WTC11 (cell line): Measurements from ENCODE around the gene GPC5. TPM values are rescaled to one million over a fixed set of nuclear protein-coding genes. Genes with fewer than 3 reads are reported as not detected.

Experiments
- ATAC-seq: fragments of 200-7000 bp; cut with Tn5 transposase; 2 replicates; pipeline ENCODE4 v1.10.0; 2021; ENCODE audit warnings: mild to moderate bottlenecking, moderate library complexity
- CTCF ChIA-PET: fragments of 300-600 bp; sonication (Branson Sonifier 250); formaldehyde crosslinking; loops from one replicate; lab custom pipeline; 2021; ENCODE audit warnings: antibody characterized with exemption; lab: Charles Lee
- POLR2A ChIA-PET: fragments of 350-600 bp; sonication (Branson Sonifier 250); formaldehyde crosslinking; loops from one replicate; lab custom pipeline; 2021; ENCODE audit warnings: antibody characterized with exemption; lab: Charles Lee
- DNase-seq: peaks from one replicate; pipeline ENCODE4 v3.0.0; 2021; ENCODE audit warnings: low spot score
- H3K27ac Mint-ChIP-seq: 2 replicates; pipeline ENCODE4 v1.8.0; 2021; ENCODE audit warnings: mixed read lengths
- H3K27me3 Mint-ChIP-seq: 2 replicates; pipeline ENCODE4 v1.8.0; 2021; ENCODE audit warnings: low read depth, mild to moderate bottlenecking, moderate library complexity, mixed read lengths
- H3K36me3 Mint-ChIP-seq: 2 replicates; pipeline ENCODE4 v1.8.0; 2021; ENCODE audit warnings: mixed read lengths
- H3K4me1 Mint-ChIP-seq: 2 replicates; pipeline ENCODE4 v1.8.0; 2022; ENCODE audit warnings: mixed read lengths
- H3K4me3 Mint-ChIP-seq: 2 replicates; pipeline ENCODE4 v1.8.0; 2021; ENCODE audit warnings: mild to moderate bottlenecking, moderate library complexity, mixed read lengths
- H3K9me3 Mint-ChIP-seq: 2 replicates; pipeline ENCODE4 v1.8.0; 2021; ENCODE audit warnings: mixed read lengths
- ATF1 ChIP-seq: sonication (generic); formaldehyde crosslinking; IDR thresholded peaks from 2 replicates; pipeline ENCODE4 v1.8.1; 2023; ENCODE audit warnings: mild to moderate bottlenecking, moderate library complexity, missing genetic modification reagents
- FOXJ3 ChIP-seq: sonication (generic); formaldehyde crosslinking; IDR thresholded peaks from 2 replicates; pipeline ENCODE4 v1.9.0; 2021; ENCODE audit warnings: missing genetic modification reagents, mild to moderate bottlenecking, borderline replicate concordance
- FOXK1 ChIP-seq: sonication (generic); formaldehyde crosslinking; IDR thresholded peaks from 2 replicates; pipeline ENCODE4 v1.8.0; 2022; ENCODE audit warnings: mild to moderate bottlenecking, moderate library complexity, missing genetic modification reagents
- GABPB1 ChIP-seq: sonication (generic); formaldehyde crosslinking; IDR thresholded peaks from 2 replicates; pipeline ENCODE4 v1.8.1; 2023; ENCODE audit warnings: mild to moderate bottlenecking, missing genetic modification reagents
- NFE2L1 ChIP-seq: sonication (generic); formaldehyde crosslinking; IDR thresholded peaks from 2 replicates; pipeline ENCODE4 v1.8.1; 2023; ENCODE audit warnings: missing genetic modification reagents
- NR2C2 ChIP-seq: sonication (generic); formaldehyde crosslinking; IDR thresholded peaks from 2 replicates; pipeline ENCODE4 v1.8.0; 2022; ENCODE audit warnings: mild to moderate bottlenecking, missing genetic modification reagents
- PRRX2 ChIP-seq: fragments of 250-450 bp; sonication (Bioruptor Pico); IDR thresholded peaks from 2 replicates; pipeline ENCODE4 v1.8.0; 2021; ENCODE audit warnings: mild to moderate bottlenecking
- SMAD3 ChIP-seq: sonication (generic); formaldehyde crosslinking; IDR thresholded peaks from 2 replicates; pipeline ENCODE4 v1.8.0; 2022; ENCODE audit warnings: missing genetic modification reagents, mild to moderate bottlenecking, borderline replicate concordance
- SMAD4 ChIP-seq: sonication (generic); formaldehyde crosslinking; IDR thresholded peaks from 2 replicates; pipeline ENCODE4 v1.8.0; 2022; ENCODE audit warnings: mild to moderate bottlenecking, missing genetic modification reagents
- TEAD4 ChIP-seq: sonication (generic); formaldehyde crosslinking; IDR thresholded peaks from 2 replicates; pipeline ENCODE4 v1.8.0; 2022; ENCODE audit warnings: mild to moderate bottlenecking, missing genetic modification reagents
- TP53 ChIP-seq: sonication (generic); formaldehyde crosslinking; IDR thresholded peaks from 2 replicates; pipeline ENCODE4 v1.8.1; 2023; ENCODE audit warnings: mild to moderate bottlenecking, missing genetic modification reagents
- ZBTB21 ChIP-seq: sonication (generic); formaldehyde crosslinking; IDR thresholded peaks from 2 replicates; pipeline ENCODE4 v1.8.1; 2023; ENCODE audit warnings: mild to moderate bottlenecking, missing genetic modification reagents, borderline replicate concordance
- ZNF121 ChIP-seq: sonication (generic); formaldehyde crosslinking; IDR thresholded peaks from 2 replicates; pipeline ENCODE4 v1.8.0; 2023; ENCODE audit warnings: missing genetic modification reagents
- ZNF219 ChIP-seq: sonication (generic); formaldehyde crosslinking; IDR thresholded peaks from 2 replicates; pipeline ENCODE4 v1.8.0; 2023; ENCODE audit warnings: missing genetic modification reagents, mild to moderate bottlenecking, borderline replicate concordance
- ZNF263 ChIP-seq: sonication (generic); formaldehyde crosslinking; IDR thresholded peaks from 2 replicates; pipeline ENCODE4 v1.8.1; 2022; ENCODE audit warnings: low read depth, mild to moderate bottlenecking, moderate library complexity, missing genetic modification reagents
- ZNF396 ChIP-seq: fragments of 250-450 bp; sonication (Bioruptor Pico); IDR thresholded peaks from 2 replicates; pipeline ENCODE4 v1.8.0; 2021; ENCODE audit warnings: mild to moderate bottlenecking, moderate library complexity, borderline replicate concordance
- total RNA-seq: library from RNA; stranded (reverse); gene quantifications from 3 replicates; pipeline ENCODE4 v1.2.3, GENCODE V29; 2021
- TF ChIP-seq, protein P1 (sequence below): fragments of 250-450 bp; sonication (Bioruptor Pico); IDR thresholded peaks from 2 replicates; pipeline ENCODE4 v1.9.0; 2021; ENCODE audit warnings: mild to moderate bottlenecking, borderline replicate concordance
- TF ChIP-seq, protein P2 (sequence below): sonication (generic); formaldehyde crosslinking; IDR thresholded peaks from 2 replicates; pipeline ENCODE4 v1.8.0; 2023; ENCODE audit warnings: missing genetic modification reagents
- TF ChIP-seq, protein P3 (sequence below): sonication (generic); formaldehyde crosslinking; IDR thresholded peaks from 2 replicates; pipeline ENCODE4 v1.8.0; 2023; ENCODE audit warnings: missing genetic modification reagents, mild to moderate bottlenecking, borderline replicate concordance

Gene GPC5
- total RNA-seq, 1 experiment from 2014 or later: 0.46 TPM

DNA sequence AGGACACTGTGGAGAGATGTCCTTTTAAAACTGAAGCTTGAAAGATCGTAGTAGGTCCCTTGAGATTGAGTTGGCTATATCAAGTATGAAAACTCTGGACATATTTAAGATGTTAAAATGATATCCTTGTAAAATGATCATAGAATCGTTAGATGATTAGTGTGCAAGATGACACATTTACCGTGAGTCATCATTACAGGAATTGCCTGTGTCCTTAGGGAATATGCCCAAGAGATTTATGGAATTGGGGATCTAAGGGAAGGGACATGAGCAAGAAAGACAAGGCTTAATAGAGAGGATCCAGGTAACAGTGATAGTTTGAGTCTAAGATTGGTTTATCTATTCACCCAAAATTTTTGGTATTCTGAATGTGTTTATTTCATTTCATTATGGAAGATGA, 233.7 kb downstream of the GPC5 start:
- DNase-seq (no peak), ATAC-seq (no peak)
- H3K9me3 Mint-ChIP-seq: peaks cover 4% of the 10 kb centered on the region; the same call in 1 of the 2 replicates
- no peak overlapping the region for H3K4me3 Mint-ChIP-seq
- no peak overlapping the region for H3K27ac Mint-ChIP-seq
- H3K36me3 Mint-ChIP-seq: no peaks in the 10 kb centered on the region
- ChIA-PET POLR2A (no interaction called here), CTCF (no interaction called here)
- TF ChIP-seq TP53 (no peak), SMAD4 (CRISPR knock-in tag) (no peak), ZNF121 (no peak), ZNF396 (CRISPR knock-in tag) (no peak), SMAD3 (CRISPR knock-in tag) (no peak), ZNF263 (CRISPR knock-in tag) (no peak), NR2C2 (CRISPR knock-in tag) (no peak), PRRX2 (no peak)
- TF ChIP-seq, protein P1, sequence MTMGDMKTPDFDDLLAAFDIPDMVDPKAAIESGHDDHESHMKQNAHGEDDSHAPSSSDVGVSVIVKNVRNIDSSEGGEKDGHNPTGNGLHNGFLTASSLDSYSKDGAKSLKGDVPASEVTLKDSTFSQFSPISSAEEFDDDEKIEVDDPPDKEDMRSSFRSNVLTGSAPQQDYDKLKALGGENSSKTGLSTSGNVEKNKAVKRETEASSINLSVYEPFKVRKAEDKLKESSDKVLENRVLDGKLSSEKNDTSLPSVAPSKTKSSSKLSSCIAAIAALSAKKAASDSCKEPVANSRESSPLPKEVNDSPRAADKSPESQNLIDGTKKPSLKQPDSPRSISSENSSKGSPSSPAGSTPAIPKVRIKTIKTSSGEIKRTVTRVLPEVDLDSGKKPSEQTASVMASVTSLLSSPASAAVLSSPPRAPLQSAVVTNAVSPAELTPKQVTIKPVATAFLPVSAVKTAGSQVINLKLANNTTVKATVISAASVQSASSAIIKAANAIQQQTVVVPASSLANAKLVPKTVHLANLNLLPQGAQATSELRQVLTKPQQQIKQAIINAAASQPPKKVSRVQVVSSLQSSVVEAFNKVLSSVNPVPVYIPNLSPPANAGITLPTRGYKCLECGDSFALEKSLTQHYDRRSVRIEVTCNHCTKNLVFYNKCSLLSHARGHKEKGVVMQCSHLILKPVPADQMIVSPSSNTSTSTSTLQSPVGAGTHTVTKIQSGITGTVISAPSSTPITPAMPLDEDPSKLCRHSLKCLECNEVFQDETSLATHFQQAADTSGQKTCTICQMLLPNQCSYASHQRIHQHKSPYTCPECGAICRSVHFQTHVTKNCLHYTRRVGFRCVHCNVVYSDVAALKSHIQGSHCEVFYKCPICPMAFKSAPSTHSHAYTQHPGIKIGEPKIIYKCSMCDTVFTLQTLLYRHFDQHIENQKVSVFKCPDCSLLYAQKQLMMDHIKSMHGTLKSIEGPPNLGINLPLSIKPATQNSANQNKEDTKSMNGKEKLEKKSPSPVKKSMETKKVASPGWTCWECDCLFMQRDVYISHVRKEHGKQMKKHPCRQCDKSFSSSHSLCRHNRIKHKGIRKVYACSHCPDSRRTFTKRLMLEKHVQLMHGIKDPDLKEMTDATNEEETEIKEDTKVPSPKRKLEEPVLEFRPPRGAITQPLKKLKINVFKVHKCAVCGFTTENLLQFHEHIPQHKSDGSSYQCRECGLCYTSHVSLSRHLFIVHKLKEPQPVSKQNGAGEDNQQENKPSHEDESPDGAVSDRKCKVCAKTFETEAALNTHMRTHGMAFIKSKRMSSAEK (CRISPR knock-in tag): no peak
- no peaks in the 10 kb centered on the region for H3K27me3 Mint-ChIP-seq
- H3K4me1 Mint-ChIP-seq: 0 out of 2 replicates have a peak, but pooled peaks cover 4% of the 10 kb centered on the region

DNA sequence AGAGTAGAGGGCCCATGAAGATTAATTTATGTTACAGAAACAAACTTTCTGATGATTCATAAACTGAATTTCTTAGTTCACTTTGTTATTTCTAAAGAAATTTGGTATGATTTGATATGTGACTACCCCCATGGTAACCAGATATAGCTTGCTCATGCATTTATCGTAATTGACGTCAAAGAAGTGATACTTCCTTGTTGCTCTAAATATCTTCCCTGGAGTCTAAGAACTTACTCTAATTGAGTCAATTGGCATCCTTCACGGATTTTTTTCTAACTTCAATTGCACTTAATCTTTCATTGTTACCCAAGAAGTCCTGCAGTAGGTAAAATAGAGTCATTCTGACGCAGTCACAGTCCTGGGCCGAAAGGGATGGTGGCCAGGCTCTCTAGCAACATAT, 240.9 kb downstream of the GPC5 start:
- no peaks in the 10 kb centered on the region for H3K36me3 Mint-ChIP-seq
- CTCF ChIA-PET: interaction anchor here (1.2 kb wide), 1 partner anchor 8 kb away, joined by 3 read pairs; no protein-coding TSS in a partner anchor
- no peak overlapping the region for H3K4me3 Mint-ChIP-seq
- no peak overlapping the region for H3K27ac Mint-ChIP-seq
- TF ChIP-seq, protein P1 (CRISPR knock-in tag): no peak
- TF ChIP-seq ZNF121 (no peak), GABPB1 (CRISPR knock-in tag) (no peak), ZNF219 (CRISPR knock-in tag) (no peak)
- TF ChIP-seq, protein P2, sequence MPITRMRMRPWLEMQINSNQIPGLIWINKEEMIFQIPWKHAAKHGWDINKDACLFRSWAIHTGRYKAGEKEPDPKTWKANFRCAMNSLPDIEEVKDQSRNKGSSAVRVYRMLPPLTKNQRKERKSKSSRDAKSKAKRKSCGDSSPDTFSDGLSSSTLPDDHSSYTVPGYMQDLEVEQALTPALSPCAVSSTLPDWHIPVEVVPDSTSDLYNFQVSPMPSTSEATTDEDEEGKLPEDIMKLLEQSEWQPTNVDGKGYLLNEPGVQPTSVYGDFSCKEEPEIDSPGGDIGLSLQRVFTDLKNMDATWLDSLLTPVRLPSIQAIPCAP (CRISPR knock-in tag): no peak
- ATAC-seq: no peak
- POLR2A ChIA-PET: no interaction called here
- no peaks in the 10 kb centered on the region for H3K9me3 Mint-ChIP-seq
- DNase-seq: no peak
- no peaks in the 10 kb centered on the region for H3K4me1 Mint-ChIP-seq
- no peaks in the 10 kb centered on the region for H3K27me3 Mint-ChIP-seq

DNA sequence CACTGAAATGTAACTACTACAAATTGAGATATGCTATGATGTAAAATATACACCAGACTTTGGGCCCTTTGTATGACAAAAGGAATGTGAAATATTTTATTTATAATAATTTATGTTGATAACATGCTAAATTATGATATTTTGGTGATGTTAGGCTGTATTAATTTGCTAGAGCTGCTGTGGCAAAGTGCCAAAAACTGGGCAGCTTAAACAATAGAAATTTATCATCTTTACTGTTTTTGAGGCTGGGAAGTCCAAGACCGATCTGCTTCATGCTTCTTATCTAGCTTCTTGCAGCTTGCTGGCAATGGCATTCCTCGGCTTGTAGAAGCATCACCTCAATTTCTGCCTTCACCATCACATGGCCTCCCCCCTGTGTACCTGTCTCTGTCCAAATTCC, 245.0 kb downstream of the GPC5 start:
- DNase-seq (no peak), ATAC-seq (no peak)
- H3K27ac Mint-ChIP-seq: no peak overlapping the region
- POLR2A ChIA-PET: no interaction called here
- TF ChIP-seq FOXK1 (no peak), GABPB1 (CRISPR knock-in tag) (no peak), ZBTB21 (CRISPR knock-in tag) (no peak), FOXJ3 (CRISPR knock-in tag) (no peak), NFE2L1 (CRISPR knock-in tag) (no peak), TEAD4 (no peak), TP53 (no peak), ATF1 (CRISPR knock-in tag) (no peak)
- TF ChIP-seq, protein P3, sequence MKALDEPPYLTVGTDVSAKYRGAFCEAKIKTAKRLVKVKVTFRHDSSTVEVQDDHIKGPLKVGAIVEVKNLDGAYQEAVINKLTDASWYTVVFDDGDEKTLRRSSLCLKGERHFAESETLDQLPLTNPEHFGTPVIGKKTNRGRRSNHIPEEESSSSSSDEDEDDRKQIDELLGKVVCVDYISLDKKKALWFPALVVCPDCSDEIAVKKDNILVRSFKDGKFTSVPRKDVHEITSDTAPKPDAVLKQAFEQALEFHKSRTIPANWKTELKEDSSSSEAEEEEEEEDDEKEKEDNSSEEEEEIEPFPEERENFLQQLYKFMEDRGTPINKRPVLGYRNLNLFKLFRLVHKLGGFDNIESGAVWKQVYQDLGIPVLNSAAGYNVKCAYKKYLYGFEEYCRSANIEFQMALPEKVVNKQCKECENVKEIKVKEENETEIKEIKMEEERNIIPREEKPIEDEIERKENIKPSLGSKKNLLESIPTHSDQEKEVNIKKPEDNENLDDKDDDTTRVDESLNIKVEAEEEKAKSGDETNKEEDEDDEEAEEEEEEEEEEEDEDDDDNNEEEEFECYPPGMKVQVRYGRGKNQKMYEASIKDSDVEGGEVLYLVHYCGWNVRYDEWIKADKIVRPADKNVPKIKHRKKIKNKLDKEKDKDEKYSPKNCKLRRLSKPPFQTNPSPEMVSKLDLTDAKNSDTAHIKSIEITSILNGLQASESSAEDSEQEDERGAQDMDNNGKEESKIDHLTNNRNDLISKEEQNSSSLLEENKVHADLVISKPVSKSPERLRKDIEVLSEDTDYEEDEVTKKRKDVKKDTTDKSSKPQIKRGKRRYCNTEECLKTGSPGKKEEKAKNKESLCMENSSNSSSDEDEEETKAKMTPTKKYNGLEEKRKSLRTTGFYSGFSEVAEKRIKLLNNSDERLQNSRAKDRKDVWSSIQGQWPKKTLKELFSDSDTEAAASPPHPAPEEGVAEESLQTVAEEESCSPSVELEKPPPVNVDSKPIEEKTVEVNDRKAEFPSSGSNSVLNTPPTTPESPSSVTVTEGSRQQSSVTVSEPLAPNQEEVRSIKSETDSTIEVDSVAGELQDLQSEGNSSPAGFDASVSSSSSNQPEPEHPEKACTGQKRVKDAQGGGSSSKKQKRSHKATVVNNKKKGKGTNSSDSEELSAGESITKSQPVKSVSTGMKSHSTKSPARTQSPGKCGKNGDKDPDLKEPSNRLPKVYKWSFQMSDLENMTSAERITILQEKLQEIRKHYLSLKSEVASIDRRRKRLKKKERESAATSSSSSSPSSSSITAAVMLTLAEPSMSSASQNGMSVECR: no peak
- TF ChIP-seq, all 79 proteins: peak for 0
- H3K4me3 Mint-ChIP-seq: no peak overlapping the region
- H3K9me3 Mint-ChIP-seq: no peaks in the 10 kb centered on the region
- H3K27me3 Mint-ChIP-seq: no peaks in the 10 kb centered on the region
- no peaks in the 10 kb centered on the region for H3K36me3 Mint-ChIP-seq
- CTCF ChIA-PET: no interaction called here
- H3K4me1 Mint-ChIP-seq: peaks cover 9% of the 10 kb centered on the region
